Mammary epithelial cell (primary cell): ENCODE measurements around the gene SLC25A17.

Experiments used
- EZH2 ChIP-seq: IDR thresholded peaks from 2 replicates; pipeline ENCODE4 v1.6.1; 2012; ENCODE audit warnings: low read length, inconsistent platforms, borderline replicate concordance
- TF ChIP-seq, protein P1 (sequence below), 2 donors: IDR thresholded peaks in 1 of 2; conservative IDR thresholded peaks in 1 of 2; 2 replicates each; pipeline ENCODE4 v1.5.1; 2011 to 2012; ENCODE audit warnings: inconsistent platforms in 2 of 2, low read length in 2 of 2, mild to moderate bottlenecking in 2 of 2, control low read depth in 1 of 2, low read depth in 1 of 2; ENCODE audit not compliant: insufficient read depth in 1 of 2; ENCODE audit errors: extremely low read depth in 1 of 2

DNA sequence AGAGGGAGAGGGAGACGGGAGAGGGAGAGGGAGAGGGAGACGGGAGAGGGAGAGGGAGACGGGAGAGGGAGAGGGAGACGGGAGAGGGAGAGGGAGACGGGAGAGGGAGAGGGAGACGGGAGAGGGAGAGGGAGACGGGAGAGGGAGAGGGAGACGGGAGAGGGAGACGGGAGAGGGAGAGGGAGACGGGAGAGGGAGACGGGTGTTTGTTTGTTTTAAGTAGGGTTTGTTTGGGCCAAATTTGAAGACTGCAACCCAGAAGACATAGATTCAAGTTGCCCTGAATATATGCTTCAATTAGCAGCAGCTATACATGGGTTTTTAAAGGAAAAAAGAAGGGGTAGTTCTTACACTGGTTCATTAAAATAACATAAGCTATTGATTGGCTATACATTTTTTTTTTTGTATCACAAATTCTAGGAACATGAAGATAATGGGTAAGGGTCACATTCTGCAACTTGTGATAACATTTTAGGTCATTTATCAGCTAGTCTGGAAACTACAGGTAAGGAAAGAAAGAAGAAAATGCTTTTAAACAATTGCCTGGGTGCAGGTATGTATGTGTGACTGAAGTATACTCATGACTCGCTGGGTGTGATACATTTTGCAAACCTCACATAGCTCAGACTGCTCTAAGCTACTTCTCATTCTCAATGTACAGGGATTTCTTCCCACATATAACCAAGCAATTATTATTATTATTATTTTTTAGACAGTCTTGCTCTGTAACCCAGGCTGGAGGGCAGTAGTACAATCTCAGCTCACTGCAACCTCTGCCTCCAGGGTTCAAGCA, 72.5 kb downstream of the SLC25A17 start:
- TF ChIP-seq EZH2 = no peak
- TF ChIP-seq, protein P1, sequence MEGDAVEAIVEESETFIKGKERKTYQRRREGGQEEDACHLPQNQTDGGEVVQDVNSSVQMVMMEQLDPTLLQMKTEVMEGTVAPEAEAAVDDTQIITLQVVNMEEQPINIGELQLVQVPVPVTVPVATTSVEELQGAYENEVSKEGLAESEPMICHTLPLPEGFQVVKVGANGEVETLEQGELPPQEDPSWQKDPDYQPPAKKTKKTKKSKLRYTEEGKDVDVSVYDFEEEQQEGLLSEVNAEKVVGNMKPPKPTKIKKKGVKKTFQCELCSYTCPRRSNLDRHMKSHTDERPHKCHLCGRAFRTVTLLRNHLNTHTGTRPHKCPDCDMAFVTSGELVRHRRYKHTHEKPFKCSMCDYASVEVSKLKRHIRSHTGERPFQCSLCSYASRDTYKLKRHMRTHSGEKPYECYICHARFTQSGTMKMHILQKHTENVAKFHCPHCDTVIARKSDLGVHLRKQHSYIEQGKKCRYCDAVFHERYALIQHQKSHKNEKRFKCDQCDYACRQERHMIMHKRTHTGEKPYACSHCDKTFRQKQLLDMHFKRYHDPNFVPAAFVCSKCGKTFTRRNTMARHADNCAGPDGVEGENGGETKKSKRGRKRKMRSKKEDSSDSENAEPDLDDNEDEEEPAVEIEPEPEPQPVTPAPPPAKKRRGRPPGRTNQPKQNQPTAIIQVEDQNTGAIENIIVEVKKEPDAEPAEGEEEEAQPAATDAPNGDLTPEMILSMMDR (conservative IDR thresholded peaks at IDR 0.05 in 1 of 2, IDR thresholded peaks at IDR 0.05 in 1 of 2; ENCODE audit: extremely low read depth in 1 of 2, insufficient read depth in 1 of 2, low read depth in 1 of 2, low read length in 2 of 2) = no peak
